NCI-H510A (cell line): Measurements from ENCODE around the gene DPP3.

Experiments used
- DNase-seq: peaks from one replicate; lab custom pipeline; 2025; lab: John Stamatoyannopoulos, UW

DPP3 gene

GRCh38 chr11:66465373-66466224, 14.6 kb upstream of the DPP3 start:
- no peak for DNase-seq

DNA sequence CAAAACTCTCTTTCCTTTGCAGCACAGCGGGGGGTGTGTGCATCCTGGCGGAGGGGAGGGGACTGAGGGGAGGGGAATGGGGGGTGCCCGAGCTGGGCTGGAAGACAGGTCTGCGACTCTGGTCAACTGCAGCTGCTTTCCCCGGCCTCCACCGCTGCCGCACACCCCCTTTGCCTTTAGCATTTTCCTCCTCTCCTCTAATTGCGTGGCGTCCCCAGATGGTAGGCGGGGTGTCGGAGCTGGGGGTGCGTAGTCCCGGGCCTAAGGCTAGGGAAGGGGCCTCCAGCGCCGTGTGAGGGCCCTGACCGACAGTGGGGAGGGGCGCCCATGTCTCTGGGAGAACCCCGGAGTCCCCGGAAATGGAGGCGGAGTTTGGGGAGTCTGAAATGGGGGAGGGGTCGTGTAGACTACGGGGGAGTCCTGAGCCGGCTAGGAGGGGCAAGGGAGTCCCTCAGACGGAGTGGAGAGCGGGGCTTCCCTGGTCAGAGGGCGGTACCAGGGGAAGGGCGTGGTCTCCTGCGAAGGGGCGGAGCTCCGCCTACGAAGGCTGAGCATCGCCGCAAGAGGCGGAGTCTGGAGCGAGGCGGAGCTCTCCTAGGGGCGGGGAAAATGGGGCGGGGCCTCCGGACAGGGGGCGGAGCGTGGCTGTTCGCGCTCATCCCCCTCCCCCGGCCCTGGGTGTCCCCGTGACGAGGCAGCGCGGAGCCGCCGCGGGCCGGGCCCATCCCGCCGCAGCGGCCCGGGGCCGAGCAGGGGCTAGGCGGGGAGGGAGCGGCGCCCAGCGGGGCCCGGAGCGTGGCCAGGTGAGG, 13.8 kb upstream of the DPP3 start, which contains the start of gene PELI3:
Gene PELI3, plus strand, starts transcription at position 681 of the 809 bp plus-strand sequence. CDS start 1,224 bp downstream, outside the sequence.
- peak; percentile 60 for DNase-seq

- no peak for DNase-seq
Observed at GRCh38 chr11:66467034-66467659, 13.1 kb upstream of the DPP3 start.

DNA sequence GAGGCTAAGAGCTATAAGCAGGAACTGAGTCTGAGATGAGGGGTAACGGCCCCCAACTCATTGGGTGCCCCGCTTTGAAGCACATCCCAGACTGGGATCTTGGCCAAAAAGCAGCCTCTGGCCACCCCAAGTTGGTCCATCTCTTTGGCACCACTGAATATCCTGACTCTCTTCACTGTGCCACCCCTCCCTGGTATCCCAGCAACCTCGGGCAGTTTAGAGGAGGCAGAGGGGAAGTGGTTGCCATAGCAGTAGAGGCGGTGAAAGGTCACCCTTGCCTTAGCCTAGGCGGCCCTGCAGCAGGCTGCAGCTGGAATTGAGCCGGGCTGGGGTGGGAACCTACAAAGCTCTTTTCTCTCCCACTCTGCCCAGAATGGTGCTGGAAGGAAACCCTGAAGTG, 12.5 kb upstream of the DPP3 start:
- DNase-seq, result peak; percentile 47

DNA sequence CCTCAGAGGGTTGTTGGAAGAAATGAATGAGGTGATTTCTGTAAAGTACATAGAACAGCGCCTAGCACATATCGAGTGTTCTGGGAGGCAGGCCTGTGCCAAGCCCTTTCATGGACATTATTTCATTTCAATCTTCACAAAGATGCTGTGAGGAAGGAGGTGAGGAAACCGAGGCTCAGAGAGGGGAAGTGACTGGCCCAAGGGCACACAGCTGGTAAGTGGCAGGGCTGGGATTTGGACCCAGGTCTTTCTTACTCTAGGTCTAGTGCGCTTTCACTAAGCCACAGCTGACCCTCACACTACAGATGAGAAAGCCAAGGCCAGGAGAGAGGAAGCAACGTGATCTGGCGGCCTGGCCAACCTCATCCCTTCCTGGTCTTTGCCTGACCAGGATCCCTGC, 11.5 kb upstream of the DPP3 start:
- no peak for DNase-seq

DNA sequence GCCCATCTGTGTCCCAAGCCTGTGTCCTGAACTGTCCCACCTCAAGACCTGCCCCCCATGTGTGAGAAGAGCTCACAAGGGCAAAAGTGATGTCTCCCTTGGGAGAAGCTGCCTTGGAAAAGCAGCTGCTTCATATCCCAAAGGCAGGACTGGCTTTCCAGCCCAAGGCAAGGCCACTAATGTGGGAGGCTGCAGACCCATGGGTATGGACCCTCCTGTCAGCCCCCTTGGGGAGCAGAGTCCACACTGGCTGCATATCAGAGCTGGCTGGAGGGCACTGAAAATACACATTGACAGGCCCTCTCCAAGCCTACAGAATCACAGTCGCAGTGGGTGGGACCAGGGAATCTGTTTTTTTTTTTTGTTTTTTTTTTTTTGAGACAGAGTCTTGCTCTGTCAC, 10.8 kb upstream of the DPP3 start:
- DNase-seq, result no peak

DNA sequence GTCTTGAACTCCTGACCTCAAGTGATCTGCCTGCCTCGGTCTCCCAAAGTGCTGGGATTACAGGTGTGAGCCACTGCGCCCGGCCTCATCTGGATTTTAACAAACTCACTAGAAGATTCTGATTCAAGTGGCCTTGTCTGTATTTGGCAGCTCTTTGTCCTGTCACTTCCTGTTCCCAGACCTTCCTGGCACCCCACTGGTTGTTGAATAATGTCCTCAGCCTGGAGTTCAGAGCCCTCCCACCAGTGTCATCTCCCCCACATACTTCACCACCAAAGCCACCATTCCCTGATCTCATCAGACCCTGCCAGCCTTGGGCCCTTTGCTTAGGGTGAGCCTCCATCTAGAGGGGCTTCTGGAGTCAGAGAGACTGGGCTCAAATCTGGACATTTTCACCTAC, 10.2 kb upstream of the DPP3 start:
- no peak for DNase-seq

- no peak for DNase-seq
Observed at GRCh38 chr11:66471142-66471541, 9.1 kb upstream of the DPP3 start.

DNA sequence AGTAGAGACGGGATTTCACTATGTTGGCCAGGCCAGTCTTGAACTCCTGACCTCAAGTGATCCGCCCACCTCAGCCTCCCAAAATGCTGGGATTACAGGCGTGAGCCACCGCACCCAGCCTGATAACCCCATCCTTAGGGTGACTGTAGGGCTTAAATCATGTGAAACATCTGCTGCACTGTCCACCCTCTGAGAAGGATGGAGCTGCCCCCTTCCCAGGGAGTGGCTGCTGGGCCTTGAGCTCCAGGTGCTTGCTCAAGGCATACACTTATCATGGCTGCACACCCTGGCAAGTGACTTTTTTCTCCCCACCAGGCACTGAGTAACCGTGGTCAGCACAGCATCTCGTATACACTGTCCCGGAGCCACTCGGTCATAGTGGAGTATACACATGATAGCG, 8.2 kb upstream of the DPP3 start:
- no peak for DNase-seq

GRCh38 chr11:66473167-66473566, 7.1 kb upstream of the DPP3 start:
- no peak for DNase-seq

DNA sequence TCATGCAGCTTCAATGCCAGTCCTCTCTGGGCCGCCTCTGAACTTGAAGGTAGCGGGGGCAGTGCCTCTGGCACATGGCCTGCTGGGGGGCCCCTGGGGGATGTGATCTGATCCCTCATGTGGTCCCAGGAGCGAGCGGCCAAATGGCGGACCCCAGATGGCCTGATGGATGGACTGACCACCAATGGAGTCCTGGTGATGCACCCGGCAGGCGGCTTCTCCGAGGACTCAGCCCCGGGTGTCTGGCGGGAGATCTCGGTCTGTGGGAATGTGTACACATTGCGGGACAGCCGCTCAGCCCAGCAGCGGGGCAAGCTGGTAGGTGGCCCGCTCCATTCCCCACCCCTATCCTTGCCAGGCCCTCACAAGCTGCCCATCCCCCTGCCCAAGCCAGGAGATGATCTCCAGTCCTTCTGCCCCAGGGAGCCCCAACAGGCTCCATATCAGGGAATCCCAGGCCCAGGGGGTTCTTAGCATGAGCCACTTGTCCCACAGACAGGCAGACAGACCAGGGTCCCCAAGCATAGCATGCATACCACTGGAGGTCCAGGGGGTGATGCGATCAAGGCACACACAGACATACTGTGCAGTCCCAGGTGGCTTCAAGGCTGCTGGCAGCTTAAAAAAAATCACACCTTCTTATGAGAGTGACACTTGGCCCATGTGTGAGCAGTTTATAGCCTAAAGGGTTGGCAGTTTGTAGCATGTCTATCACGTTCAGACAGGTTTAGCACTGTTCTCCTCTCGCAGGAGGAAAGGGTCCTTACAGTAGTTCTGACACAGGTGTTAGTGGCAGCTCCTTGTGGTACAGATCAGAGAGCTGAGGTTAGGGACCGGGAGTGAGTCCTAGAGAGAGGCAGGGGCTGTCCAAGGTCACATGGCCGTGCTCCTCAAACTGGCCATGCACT, 6.4 kb upstream of the DPP3 start:
- DNase-seq, result no peak

DNA sequence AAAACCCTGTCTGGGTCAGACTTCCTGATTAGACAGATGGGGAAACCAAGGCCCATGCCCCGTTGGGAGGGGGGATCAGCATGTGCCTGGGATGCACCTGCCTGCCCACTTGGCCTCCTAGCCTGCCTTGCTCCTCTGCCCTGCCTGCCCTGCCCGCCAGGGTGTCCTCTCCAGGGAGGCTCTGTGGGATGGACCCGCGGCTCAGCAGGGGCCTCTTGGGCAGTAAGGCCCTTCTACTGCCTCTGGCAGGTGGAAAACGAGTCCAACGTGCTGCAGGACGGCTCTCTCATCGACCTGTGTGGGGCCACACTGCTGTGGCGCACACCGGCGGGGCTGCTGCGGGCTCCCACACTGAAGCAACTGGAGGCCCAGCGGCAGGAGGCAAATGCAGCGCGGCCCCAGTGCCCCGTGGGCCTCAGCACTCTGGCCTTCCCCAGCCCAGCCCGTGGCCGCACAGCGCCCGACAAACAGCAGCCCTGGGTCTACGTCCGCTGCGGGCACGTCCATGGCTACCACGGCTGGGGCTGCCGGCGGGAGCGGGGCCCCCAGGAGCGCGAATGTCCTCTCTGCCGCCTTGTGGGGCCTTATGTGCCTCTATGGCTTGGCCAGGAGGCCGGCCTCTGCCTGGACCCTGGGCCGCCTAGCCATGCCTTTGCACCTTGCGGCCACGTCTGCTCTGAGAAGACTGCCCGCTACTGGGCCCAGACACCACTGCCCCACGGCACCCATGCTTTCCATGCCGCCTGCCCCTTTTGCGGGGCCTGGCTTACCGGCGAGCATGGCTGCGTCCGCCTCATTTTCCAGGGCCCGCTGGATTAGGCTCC, 4.7 kb upstream of the DPP3 start:
- DNase-seq, result no peak

GRCh38 chr11:66476173-66476840, 3.9 kb upstream of the DPP3 start:
- no peak for DNase-seq

GRCh38 chr11:66476841-66477251, 3.4 kb upstream of the DPP3 start:
- no peak for DNase-seq

DNA sequence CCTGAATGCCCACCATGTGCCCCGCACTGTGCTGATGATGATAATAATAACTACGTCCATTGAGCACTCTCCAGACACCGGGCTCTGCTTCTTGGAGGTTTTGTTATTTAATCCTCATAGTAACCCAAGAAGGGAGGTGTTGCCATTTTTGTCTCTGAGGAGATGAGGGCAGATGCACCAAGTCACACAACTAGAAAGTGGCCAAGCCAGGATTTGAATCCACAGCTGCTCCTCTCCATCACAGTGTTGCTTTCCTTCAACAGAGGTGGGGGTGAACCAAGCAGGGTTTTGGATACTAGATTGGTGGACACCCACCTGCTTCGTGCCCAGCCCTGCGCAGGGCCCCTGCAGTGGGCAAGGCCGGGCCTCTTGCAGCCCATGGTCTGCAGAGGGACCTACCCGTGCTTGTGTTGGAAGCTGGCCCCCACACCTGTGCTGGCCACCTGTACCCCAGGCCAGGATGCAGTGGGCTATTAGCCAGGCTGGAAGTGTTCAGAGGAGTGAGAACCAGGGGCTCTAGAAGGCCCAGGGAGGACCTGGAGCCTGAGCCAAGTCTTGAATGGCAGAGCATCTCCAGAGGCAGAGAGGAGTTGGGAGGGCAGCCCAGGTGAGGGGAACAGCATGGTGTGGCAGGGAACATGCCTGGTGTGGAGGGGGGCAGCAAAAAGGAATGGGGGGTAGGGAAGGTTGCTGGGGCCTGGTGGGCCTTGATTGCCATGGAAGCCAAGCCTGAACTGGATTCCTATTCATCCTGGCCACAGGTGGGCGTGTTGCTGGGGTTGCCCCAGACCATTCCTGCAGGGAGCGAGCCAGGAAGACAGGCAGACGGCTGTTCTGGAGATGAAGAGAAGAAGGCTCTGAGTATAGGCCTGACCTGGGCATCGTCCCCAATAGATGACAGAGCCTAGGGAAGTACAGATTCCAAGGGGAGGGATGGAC, 2.7 kb upstream of the DPP3 start:
- no peak for DNase-seq

DNA sequence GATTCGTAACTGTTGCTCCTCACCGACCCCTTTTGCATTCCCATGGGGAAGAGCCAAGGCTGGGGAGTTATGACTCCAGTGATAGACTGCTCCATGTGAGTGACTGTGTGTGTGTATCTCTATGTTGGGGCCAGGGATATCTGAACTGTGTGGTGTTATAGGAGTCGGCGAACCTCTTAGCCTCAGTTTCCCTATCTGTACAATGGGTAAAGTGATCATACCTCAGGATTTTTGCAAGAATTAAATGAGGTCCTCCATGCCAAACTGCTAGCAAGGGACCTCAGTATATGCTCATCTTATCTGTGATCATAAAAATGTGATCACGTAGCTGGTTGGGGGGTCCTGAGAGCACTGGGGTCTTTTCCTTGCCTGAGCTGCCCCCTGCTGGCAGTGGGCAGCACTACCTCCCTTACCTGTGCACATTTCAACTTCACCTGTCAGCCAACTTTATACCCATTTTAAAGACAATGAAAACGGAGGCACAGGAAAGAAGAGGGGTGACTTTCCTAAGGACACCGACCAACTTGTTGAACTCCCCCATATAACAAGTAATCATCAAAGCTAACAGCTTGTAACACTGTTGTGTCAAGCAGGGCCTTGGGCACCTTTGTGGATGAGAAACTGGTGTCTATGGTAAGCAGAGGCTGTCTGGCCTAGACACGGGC, 1.4 kb upstream of the DPP3 start:
- DNase-seq, result no peak

DNA sequence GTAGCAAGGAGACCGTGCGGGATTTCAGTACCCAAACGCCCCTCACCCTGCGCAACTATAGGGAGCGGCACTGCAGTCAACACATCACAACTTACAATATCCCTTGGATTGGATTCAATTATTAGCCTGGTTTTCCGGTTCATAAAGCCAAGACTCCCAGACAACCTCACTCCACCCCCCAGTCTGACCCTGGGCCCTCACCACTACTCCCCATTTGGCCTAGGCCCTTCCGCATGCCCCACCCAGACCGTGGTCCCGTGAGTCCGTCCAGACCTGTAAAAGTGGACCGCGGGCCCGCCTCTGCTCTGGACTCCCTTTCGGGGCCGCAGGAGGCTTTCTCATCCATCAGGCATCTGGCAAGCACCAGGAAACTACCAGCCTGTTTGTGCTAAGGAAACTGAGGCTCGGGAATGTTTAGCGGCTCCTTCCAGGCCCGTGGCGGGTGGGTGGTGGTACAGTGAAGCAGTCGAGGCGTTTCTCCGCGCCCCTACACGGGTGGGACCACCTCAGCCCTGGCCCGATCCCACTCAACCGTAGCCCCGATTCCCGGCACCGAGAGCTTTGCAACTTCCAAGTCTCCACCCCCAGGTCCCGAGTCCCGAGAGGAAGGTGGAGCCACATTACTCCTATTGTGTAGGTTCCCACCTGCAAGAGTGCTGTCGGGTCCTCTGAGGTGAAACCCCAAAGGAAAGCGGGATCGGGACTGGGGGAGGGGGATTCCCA, 679 bp upstream of the DPP3 start:
- peak; percentile 74 for DNase-seq
